HEK293 (cell line): ENCODE data around the gene RSPH3.
"Not testable (repeated sequence)": the region's sequence is repeated elsewhere in the genome, so short reads cannot be mapped to it uniquely, and the experiment has no call there.

Experiments used
- CTCF ChIA-PET: fragments of 350-600 bp; formaldehyde crosslinking; extraction: SDS; loops from one replicate; lab custom pipeline; 2021; ENCODE audit warnings: antibody characterized with exemption; lab: Yijun Ruan, JAX
- POLR2A ChIA-PET: fragments of 300-600 bp; formaldehyde crosslinking; extraction: SDS; loops from one replicate; lab custom pipeline; 2020; ENCODE audit warnings: antibody characterized with exemption, inconsistent platforms; lab: Yijun Ruan, JAX
- H3K27ac ChIP-seq: fragments of 200-500 bp; sonication (Bioruptor generic); 2 replicates; pipeline ENCODE4 v1.5.1; 2014; ENCODE audit warnings: low read depth, low read length, control low read depth, inconsistent platforms; ENCODE audit errors: extremely low read depth
- H3K36me3 ChIP-seq, 2 experiments: fragments of 200-500 bp in 1 of 2; sonication (Bioruptor generic) in 1 of 2; 1 replicate in 1 of 2; 2 replicates in 1 of 2; pipeline ENCODE4 v1.5.1; 2014 to 2017; ENCODE audit warnings: inconsistent platforms in 2 of 2, low read length in 2 of 2; ENCODE audit not compliant: control insufficient read depth in 2 of 2, insufficient read depth in 1 of 2
- H3K4me1 ChIP-seq: fragments of 200-500 bp; sonication (Bioruptor generic); 2 replicates; pipeline ENCODE4 v1.5.1; 2014; ENCODE audit warnings: mild to moderate bottlenecking, low read length, inconsistent platforms; ENCODE audit not compliant: control insufficient read depth, insufficient read depth
- H3K4me3 ChIP-seq: 2 replicates; pipeline ENCODE4 v1.5.1; 2011; ENCODE audit warnings: low read depth, mild to moderate bottlenecking, control low read depth, low read length, moderate library complexity
- H3K9me3 ChIP-seq: fragments of 200-500 bp; sonication (Bioruptor generic); 2 replicates; pipeline ENCODE4 v1.5.1; 2014; ENCODE audit warnings: low read depth, low read length, inconsistent platforms; ENCODE audit not compliant: control insufficient read depth, insufficient read depth
- GLI2 ChIP-seq: fragments of 450-650 bp; formaldehyde crosslinking; IDR thresholded peaks from 2 replicates; pipeline ENCODE4; 2017; ENCODE audit warnings: missing biosample characterization, missing genetic modification characterization, low read depth, borderline replicate concordance
- TSHZ1 ChIP-seq: fragments of 450-650 bp; formaldehyde crosslinking; IDR thresholded peaks from 2 replicates; pipeline ENCODE4 v1.5.1; 2016; ENCODE audit warnings: missing biosample characterization, missing genetic modification characterization, borderline replicate concordance
- ZBTB1 ChIP-seq: fragments of 450-650 bp; formaldehyde crosslinking; IDR thresholded peaks from 2 replicates; pipeline ENCODE4 v1.5.1; 2016; ENCODE audit warnings: missing biosample characterization, missing genetic modification characterization
- ZBTB44 ChIP-seq: fragments of 450-650 bp; IDR thresholded peaks from 2 replicates; pipeline ENCODE4 v1.5.1; 2018; ENCODE audit warnings: missing biosample characterization, mild to moderate bottlenecking, missing genetic modification characterization
- ZFP37 ChIP-seq: fragments of 450-650 bp; formaldehyde crosslinking; IDR thresholded peaks from 2 replicates; pipeline ENCODE4 v1.5.1; 2016; ENCODE audit warnings: missing biosample characterization, missing genetic modification characterization
- ZNF138 ChIP-seq: fragments of 450-650 bp; formaldehyde crosslinking; IDR thresholded peaks from 2 replicates; pipeline ENCODE4 v1.5.1; 2016; ENCODE audit warnings: missing biosample characterization, missing genetic modification characterization, borderline replicate concordance
- ZNF148 ChIP-seq: fragments of 450-650 bp; formaldehyde crosslinking; IDR thresholded peaks from 2 replicates; pipeline ENCODE4 v1.5.0; 2017; ENCODE audit warnings: missing biosample characterization, missing genetic modification characterization, borderline replicate concordance
- ZNF18 ChIP-seq: fragments of 450-650 bp; formaldehyde crosslinking; IDR thresholded peaks from 2 replicates; pipeline ENCODE4 v1.5.1; 2016; ENCODE audit warnings: missing biosample characterization, missing genetic modification characterization
- ZNF19 ChIP-seq: fragments of 450-650 bp; formaldehyde crosslinking; IDR thresholded peaks from 2 replicates; pipeline ENCODE4; 2016; ENCODE audit warnings: missing biosample characterization, missing genetic modification characterization, low read depth
- ZNF366 ChIP-seq: fragments of 450-650 bp; formaldehyde crosslinking; conservative IDR thresholded peaks from 2 replicates; pipeline ENCODE4 v1.5.1; 2016; ENCODE audit warnings: missing biosample characterization, missing genetic modification characterization
- ZNF48 ChIP-seq: fragments of 450-650 bp; formaldehyde crosslinking; IDR thresholded peaks from 2 replicates; pipeline ENCODE4 v1.5.1; 2016; ENCODE audit warnings: missing biosample characterization, missing genetic modification characterization
- ZNF529 ChIP-seq: fragments of 450-650 bp; formaldehyde crosslinking; IDR thresholded peaks from 2 replicates; pipeline ENCODE4 v1.5.1; 2017; ENCODE audit warnings: missing genetic modification characterization, missing biosample characterization; ENCODE audit not compliant: insufficient replicate concordance
- ZNF580 ChIP-seq: fragments of 450-650 bp; formaldehyde crosslinking; IDR thresholded peaks from 2 replicates; pipeline ENCODE4 v1.5.1; 2016; ENCODE audit warnings: missing biosample characterization, missing genetic modification characterization
- ZNF654 ChIP-seq: fragments of 450-650 bp; formaldehyde crosslinking; IDR thresholded peaks from 2 replicates; pipeline ENCODE4 v1.5.1; 2016; ENCODE audit warnings: low read depth, missing biosample characterization, missing genetic modification characterization
- ZNF660 ChIP-seq: fragments of 450-650 bp; IDR thresholded peaks from 2 replicates; pipeline ENCODE4 v1.5.1; 2018; ENCODE audit warnings: missing biosample characterization, mild to moderate bottlenecking, missing genetic modification characterization
- ZNF837 ChIP-seq: fragments of 450-650 bp; formaldehyde crosslinking; IDR thresholded peaks from 2 replicates; pipeline ENCODE4 v1.5.1; 2016; ENCODE audit warnings: missing biosample characterization, missing genetic modification characterization

RSPH3 gene

GRCh38 chr6:159012201-159012600 lies 12.2 kb upstream of the RSPH3 start (continued):
- TF ChIP-seq TSHZ1 (tag by site-specific recombination) (no peak), ZBTB1 (tag by site-specific recombination) (no peak), ZNF18 (tag by site-specific recombination) (no peak), ZNF529 (tag by site-specific recombination) (no peak), ZNF19 (tag by site-specific recombination) (no peak), ZNF48 (tag by site-specific recombination) (no peak), ZNF138 (tag by site-specific recombination) (no peak), ZNF580 (tag by site-specific recombination) (no peak), ZFP37 (tag by site-specific recombination) (no peak), ZNF148 (no peak), ZNF366 (no peak), GLI2 (no peak), ZNF837 (tag by site-specific recombination) (no peak)

GRCh38 chr6:159010037-159010612 lies 10.1 kb upstream of the RSPH3 start:
- POLR2A ChIA-PET = interaction anchor here (0.7 to 0.8 kb wide), 2 partner anchors 10 to 1020 kb away, joined by 4 to 6 read pairs; partner anchors contain the start of gene RSPH3
- TF ChIP-seq ZNF366 = peak; percentile 95
- TF ChIP-seq, all 188 proteins: peak for 1; not testable (repeated sequence) for 187
- not testable (repeated sequence) for H3K4me3 ChIP-seq, H3K36me3 ChIP-seq, H3K4me1 ChIP-seq, H3K27ac ChIP-seq, H3K9me3 ChIP-seq
- CTCF ChIA-PET = interaction anchor here (0.6 to 5.7 kb wide), 8 partner anchors 8 to 645 kb away, joined by 3 to 63 read pairs (median 10); no protein-coding TSS in a partner anchor

- TF ChIP-seq ZBTB44 (tag by site-specific recombination) (no peak), ZNF654 (tag by site-specific recombination) (peak; percentile 42), ZNF660 (0 out of 2 replicates have a peak, but pooled peaks have one; percentile 20)
- TF ChIP-seq, all 188 proteins: peak for 2
- CTCF ChIA-PET = interaction anchor here (0.6 to 5.7 kb wide), 21 partner anchors 8 to 1252 kb away, joined by 3 to 63 read pairs (median 6); partner anchors contain the start of genes RSPH3 and TAGAP
- Histone ChIP-seq H3K4me3 (no peak overlapping the region), H3K27ac (no peak overlapping the region), H3K9me3 (no peaks in the 10 kb centered on the region), H3K36me3 (no peaks in the 10 kb centered on the region), H3K4me1 (no peaks in the 10 kb centered on the region)
- POLR2A ChIA-PET = interaction anchor here (0.7 to 1.3 kb wide), 2 partner anchors 9 to 125 kb away, joined by 3 to 6 read pairs; partner anchors contain the start of gene RSPH3
Observed at GRCh38 chr6:159008656-159009288, 8.8 kb upstream of the RSPH3 start.
